Measurements from ENCODE around the gene DNAH6.

GRCh38 chr2:84779781-84780180 lies 263.5 kb downstream of the DNAH6 start:
- TF ChIP-seq EZH2 (IDR thresholded peaks at IDR 0.05; ENCODE audit: borderline replicate concordance, low read depth, low read length, severe bottlenecking) (no peak), CTCF (IDR thresholded peaks at IDR 0.05; ENCODE audit: borderline replicate concordance, extremely low read depth, low read length, poor library complexity, severe bottlenecking) (no peak)

Measured in DND-41 (cell line).